Measurements from ENCODE around the gene OR7D2.
"Not testable (repeated sequence)": the region's sequence is repeated elsewhere in the genome, so short reads cannot be mapped to it uniquely, and the experiment has no call there.

OR7D2 gene

DNA sequence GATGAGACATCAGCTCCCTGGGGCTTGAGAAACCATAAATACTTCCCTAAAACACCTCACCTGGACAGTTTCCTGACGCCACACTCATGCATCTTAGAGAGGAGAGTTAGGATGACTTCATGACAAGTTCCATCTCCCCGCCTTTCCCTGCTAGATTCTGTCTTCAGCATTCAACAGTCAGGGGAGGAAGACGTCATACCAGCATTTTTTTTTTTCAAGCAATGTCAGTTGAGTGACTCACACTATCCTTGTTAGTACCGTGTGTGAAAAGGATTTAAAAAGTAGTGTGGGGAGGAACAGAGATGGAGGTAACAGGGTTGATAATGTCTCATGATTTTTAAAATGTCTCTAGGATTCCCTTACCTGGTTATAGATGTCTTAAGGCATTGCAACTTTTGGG, at the start of gene OR7D2:
TSS of gene OR7D2 (plus strand) at position 79 of the 400 bp plus-strand sequence. CDS start 6,803 bp downstream, outside the sequence.
- no peak for DNase-seq (ENCODE audit: low read depth)

DNA sequence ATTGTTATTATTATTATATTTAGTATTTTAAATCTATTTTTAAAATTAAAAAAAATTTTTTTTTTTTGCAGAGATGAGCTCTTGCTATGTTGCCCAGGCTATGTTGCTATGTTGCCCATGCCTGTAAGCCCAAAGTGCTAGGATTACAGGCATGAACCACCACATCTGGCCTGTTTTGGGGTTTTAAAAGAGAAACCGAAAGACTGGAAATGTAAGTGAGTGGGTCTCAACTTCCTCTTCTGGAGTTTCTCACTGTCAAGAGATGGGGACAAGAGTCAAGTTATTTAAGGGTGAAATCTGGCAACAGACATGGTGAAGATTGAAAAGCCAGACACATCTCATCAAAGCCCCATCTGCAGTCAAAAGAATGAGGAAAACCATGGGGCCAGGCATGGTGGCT, 47.8 kb upstream of the OR7D2 start:
- DNase-seq (ENCODE audit: low read depth) = no peak

DNA sequence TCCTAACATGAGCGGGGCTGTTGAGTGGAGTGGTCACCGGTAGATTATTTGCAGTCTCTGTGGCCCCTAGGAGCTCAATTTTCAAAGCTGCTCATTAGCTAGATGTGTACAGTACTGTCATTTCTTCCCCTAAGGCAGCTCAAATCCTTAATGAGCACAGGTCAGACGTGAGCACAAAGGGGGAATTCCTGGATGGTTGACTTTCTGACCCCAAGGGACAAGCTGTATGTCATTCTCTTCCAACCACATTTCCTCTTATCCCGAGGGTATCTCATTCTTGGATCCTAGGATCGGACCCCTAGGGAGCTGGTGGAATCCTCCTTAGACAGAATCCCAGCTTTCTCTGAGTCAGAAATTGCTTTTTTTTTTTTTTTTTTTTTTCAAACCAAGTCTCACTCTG, 46.4 kb upstream of the OR7D2 start:
- no peak for DNase-seq (ENCODE audit: low read depth)

DNA sequence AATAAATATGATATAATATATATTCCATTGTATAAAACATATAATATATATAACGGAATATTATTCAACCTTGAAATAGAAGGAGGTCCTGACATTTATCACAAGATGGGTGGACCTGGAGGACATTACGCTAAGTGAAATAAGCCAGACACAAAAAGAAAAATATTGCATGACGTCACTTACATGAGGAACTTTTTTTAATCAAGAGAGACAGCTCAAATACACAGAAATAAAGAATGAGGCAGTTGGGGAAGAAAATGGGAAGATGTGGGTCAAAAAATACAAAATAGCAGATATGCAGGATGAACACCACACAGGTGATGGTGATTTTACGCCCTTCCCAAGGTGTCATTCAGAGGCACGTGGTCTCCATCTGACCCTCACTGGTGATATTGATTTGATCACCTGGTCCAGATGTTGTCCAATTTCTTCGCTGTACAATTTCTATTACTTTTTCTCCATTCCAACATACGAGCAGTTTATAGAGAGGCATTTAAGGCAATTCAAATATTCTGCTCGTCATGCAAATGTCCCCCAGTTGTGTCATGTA, 39.1 kb upstream of the OR7D2 start:
- no peak for DNase-seq (ENCODE audit: low read depth)

DNA sequence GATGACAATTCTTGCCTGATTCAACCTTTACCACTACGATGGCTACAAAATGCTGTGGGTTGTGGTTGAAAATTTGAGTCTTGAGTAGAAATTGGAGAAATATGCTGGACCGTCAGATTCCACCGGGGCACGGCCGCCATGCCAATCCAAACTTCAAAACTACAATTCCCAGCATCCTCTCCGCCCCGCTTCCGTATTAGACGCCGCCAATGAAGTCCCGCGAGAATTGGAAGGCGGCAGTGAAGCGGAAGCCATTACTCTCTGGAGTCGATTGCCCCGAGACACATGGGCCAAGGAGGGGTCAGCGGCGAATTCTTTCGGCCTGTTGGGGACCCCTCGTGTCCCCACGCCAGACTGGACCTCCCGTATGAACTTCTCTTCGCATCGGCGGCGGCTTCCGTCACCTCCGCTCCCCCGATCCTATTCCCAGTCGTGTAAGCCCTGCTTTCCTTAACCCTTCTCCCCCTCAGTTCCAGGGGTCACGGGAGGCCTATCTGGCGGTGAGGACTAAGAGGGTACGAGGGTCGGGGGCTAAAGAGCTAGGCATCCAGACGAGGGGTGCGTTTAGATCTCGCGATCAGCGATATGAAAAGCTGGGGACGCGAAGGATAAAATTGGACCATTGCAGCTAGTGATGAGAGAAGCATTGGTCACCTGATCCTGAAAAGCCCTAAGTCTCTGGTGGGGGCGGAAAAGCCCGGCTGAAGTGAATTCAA, 38.5 kb upstream of the OR7D2 start, which contains the start of gene ZNF317:
TSS of gene ZNF317 (plus strand) at position 239 of the 716 bp plus-strand sequence. CDS start 15,620 bp downstream, outside the sequence.
- DNase-seq (ENCODE audit: low read depth) = peak; percentile 85

DNA sequence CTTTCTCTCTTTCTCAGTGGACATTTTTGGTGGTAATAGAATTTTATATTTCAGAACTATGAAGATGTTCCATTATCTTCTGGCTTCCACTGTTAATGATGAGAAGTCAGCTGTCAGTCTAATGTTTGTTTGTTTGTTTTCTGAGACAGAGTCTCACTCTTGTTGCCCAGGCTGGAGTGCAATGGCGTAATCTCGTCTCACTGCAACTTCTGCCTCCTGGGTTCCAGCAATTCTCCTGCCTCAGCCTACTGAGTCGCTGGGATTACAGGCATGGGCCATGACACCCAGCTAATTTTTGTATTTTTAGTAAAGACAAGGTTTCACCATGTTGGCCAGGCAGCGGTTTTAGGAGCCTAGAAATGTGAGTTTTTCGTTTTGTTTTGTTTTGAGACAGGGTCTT, 33.9 kb upstream of the OR7D2 start:
- no peak for DNase-seq (ENCODE audit: low read depth)

DNA sequence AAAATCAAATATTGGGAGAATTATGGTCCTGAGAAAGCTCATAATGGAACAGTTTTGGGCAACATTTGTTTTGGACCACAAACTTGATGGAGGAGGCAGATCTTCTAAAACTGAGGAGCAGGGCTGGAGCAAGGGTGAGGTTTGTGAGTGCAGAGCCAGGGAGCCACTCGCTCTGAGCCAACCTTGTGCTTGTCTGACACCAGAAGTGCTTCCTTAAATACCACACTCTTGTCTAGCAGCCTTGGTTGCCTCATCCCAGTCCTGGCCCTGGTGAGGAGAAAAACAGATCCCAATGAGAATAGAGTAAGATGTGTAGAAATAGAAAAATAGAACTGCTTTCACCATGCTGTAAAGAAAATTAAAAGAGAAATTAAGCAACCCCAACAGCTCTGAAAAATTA, 31.9 kb upstream of the OR7D2 start:
- no peak for DNase-seq (ENCODE audit: low read depth)

DNA sequence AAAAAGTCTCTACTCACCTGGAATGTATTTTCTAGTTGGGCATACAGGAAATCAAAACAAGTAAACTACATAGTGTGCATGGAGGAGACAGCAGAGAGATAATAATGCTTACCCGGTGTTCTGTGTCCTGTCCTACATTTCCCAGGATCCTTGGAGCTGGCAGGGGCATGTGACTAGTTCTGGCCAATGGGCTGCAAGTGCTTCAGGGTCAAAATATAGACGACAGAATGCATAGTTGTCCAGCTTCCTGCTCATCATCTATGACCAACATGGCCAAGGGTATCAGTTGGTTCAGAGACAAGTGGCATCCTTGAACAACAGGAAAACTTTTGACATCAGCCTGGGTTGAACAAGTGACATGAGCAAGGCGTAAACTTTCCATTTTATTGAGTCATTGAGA, 30.1 kb upstream of the OR7D2 start:
- DNase-seq (ENCODE audit: low read depth) = no peak

DNA sequence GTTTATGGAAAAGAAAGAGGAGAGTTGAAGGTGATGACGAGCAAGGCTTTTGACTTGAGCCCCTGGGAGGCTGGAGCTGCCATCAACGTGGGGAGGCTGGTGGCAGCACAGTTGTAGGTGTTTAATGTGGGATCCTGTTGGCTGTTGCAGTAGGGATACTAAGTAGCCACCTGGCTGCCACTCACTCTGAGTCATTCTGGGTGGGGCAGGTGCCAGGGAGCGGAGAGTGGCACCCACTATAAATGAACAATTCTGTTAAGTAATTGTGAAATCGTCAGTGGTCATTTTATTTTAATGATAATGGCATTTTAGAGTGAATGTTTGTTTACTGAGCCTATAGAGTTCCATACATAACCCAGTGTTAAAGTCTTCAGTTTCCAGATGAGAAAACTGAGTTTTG, 28.8 kb upstream of the OR7D2 start:
- DNase-seq (ENCODE audit: low read depth) = no peak

DNA sequence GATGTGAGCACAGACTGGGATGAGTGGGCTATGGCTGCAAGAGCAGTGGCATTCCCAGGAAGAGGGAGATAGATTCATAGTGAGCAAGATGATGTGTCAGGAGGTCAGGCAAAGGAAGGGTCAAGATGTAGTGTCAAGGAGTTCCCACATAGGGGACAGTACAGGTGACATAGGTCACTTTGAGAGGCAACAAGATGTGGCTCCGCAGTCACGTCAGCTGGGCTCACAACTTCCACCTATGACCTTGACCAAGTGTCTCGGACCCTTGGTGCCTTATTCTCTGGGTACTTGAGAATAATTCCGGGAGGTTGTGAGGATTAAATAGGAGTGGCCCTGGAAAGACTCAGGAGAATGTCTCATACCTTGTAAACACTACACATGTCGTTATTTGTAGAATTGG, 28.1 kb upstream of the OR7D2 start:
- no peak for DNase-seq (ENCODE audit: low read depth)

DNA sequence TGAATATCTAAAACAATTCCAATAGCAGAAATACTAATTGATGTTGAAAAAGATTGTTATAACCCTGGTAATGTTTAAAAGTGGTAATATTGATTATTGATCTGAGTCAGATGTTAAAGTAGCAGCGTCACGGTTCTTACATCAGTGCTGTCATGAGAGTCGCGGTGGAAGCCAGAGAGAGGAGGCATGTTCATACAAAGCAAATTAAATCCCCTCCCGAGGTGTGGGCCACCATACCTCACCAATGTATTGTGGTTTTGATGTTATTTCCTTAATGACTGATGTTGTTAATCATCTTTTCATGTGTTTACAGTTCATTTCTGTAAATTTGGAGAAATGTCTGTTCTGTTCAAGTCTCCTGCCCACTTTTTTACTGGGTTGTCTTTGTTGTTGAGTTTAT, 27.4 kb upstream of the OR7D2 start:
- DNase-seq (ENCODE audit: low read depth) = no peak

DNA sequence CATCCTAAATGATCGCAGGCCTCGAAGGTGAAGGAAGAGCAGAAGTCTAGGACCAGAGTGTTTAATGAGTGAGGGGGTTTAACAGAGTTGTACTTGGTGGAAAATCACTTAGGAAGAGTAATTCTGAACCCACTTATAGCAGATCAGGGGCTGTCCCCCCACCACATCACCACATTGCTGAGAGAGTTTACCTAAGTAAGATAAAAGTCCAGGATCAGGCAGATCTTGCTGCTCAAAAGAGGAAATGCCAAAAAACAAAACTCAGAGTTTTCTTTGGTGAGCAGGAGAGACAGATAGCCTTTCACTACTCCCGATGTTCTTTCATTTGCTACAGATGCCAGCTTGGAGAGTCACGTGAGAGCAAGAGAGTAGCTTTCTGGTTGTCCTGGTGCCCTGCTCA, 23.2 kb upstream of the OR7D2 start:
- DNase-seq (ENCODE audit: low read depth) = no peak

DNA sequence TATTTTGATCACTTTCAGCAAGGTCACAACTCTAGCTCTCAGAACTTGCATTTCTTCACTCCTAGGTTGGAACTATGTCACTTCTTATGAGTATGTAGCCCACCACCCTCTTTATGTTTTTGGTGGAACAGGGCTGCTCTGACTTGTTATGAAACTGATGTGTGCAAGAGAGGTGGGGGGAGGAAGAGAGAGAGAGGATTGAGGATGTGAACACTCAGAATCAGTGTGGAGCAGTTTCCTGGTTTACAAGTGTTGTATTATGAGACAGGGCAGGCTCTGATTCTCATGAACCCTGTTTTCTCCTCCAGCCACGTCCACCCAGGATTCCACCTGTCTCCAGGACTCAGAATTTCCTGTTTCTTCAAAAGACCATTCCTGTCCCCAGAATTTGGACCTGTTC, 22.5 kb upstream of the OR7D2 start:
- no peak for DNase-seq (ENCODE audit: low read depth)

DNA sequence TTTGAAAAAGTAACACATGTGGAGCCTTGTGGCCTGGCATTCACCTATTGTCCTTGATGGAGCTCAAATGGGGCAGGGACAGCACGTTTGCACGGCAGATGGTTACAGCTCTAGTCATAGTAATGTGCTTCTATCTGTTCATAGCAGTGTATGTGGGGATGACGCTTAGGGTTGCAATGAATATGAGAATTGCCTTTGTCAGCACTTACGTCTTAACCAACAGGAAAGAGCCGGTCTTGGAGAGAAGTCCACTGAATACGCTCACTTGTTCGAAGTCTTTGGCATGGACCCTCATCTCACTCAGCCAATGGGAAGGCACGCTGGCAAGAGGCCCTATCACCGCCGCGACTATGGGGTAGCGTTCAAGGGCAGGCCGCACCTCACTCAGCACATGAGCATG, 18.9 kb upstream of the OR7D2 start:
- DNase-seq (ENCODE audit: low read depth) = no peak

DNA sequence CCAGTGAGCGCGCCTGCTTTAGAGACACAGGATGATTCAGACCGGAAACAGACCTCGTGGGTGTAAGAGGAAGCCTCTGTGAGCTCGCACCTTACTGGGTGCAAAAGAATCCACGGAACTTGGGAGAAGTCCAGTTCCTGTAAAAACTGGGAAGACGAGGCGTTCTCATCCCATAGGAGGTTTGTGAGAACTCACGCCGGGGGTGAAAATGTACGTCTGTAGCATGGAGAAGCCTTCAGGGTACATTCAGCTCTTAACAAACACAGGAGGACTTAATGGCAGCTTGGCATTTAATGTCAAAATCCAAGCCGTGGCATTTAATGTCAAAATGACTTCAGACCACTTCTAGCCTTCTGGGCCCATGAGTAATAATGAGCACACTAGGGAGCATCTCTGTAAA, 17.4 kb upstream of the OR7D2 start:
- no peak for DNase-seq (ENCODE audit: low read depth)

DNA sequence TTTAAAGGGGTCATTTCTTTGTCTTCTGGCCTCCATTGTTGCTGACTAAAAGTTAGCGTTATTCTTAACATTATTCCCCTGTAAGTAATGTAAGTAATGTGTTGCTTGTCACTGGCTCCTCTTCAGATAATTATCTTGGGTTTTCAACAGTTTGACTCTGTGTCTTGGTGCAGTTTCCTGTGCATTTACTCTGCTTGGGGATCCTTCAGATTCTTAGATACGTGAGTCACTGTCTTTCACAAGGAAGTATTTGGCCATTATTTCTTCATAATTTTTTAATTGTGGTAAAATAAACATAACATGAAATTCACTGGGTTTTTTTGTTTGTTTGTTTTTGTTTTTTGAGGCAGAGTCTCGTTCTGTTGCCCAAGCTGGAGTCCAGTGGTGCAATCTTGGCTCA, 13.5 kb upstream of the OR7D2 start:
- no peak for DNase-seq (ENCODE audit: low read depth)

DNA sequence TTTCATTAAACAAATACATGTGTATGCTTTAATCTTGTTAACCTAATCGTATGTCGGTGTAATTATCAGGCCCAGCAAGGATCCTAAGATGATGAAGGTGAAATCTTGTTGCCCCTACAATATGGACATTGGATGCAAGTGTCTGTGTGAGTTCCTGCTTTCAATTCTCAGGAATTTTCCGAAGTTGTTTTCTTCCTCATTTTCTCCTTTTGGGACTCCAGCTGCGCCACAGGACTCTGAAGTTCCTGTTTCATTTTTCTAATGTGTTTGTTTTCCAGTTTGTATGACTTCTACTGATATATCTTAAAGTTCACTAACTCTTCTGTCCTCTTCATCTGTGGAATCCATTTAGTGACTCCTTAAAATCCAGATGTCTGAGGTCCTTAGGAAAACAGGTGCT, 11.9 kb upstream of the OR7D2 start:
- no peak for DNase-seq (ENCODE audit: low read depth)

DNA sequence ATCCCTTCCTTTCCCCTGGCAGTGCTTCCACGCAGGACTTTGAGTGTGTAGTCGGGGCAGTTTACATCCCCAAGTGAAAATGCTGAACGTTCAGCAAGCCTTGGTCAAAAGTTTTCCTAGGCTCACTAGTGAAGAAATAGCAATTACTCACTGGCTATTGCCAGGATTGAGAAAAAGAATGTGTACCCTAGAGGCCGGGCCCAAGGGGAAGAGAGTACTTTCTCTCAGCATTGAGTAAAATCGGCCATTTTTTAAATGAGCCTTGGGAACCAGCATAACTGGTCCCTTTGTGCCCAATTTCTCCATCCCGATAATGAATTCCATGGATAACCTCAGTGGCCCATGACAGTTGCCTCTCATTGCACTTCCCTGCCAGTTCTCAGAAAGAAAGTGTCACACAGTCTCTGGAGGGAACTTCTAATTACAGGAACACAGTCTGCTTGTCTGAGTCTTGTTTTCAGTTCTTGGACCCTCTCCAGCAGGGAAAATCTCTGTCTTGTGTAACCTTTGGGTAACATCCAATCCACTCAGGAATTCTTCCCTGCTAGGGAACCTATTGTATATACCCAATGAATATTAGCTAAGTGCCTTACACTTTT, 7.3 kb upstream of the OR7D2 start:
- DNase-seq (ENCODE audit: low read depth) = no peak

DNA sequence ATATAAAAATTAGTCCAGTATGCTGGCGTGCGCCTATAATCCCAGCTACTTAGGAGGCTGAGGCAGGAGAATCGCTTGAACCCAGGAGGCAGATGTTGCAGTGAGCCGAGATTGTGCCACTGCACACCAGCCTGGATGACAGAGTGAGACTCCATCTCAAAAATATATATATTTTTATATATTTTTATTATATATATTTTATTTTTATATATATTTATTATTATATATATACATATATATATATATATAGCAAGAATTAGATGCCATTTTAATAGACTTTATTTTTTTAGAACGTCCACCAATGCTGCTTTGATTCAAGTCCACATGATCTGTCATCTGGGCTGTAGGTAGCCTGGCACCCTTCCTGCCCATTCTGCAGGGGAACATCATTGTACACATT, 3.5 kb upstream of the OR7D2 start:
- no peak for DNase-seq (ENCODE audit: low read depth)

DNA sequence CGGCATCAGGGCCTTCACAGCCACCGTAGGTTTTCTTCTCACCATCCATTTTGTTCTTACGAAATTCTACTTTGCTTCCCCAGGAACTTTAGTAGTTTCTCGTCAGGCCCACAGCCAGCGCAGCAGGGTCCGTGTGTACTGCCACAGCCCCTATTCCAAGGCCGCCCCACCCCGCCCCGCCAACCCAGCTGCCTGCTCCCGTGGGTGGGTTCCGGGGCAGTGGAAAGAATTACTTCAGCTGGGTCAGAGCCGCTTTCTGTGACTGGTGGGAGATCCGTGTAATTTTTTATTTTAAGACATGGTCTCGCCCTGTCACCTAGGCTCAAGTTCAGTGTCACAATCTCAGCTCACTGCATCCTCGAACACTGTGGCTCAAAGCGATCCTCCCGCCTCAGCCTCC, 4.2 kb downstream of the OR7D2 start:
- no peak for DNase-seq (ENCODE audit: low read depth)

DNA sequence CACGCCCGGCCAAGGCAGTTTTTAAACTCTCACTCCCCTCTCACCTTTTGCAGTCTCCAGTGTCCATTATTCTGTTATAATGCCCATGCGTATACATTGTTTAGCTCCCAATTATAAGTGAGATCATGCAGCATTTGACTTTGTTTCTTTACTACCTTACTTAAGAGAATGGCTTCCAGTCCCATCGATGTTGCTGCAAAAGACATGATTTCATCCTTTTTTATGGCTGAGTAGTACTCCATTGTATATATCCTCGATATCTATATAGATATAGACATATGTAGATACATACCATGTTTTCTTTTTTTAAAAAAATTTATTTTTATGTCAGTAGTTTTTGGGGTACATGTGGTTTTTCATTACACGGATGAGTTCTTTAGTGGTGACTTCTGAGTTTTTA, 8.4 kb downstream of the OR7D2 start:
- no peak for DNase-seq (ENCODE audit: low read depth)

DNA sequence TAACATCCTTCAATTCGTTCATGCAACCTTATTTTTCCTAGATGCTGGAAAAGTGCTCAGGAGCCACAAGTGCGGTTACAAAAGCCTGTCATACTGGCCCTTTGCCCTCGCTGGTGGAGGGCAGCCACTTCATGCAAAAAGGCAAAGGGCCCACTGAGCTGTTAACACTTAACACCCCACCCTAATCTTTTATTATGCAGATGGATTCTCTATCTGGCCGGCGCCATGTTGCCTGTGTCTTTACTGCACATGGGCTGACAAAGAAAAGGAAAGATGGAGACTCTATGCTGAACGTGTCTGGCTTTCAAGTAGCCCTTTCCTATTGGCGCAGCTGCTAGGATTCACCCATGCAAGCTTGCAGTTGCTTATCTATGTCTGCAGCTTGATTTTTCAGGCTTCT, 10.8 kb downstream of the OR7D2 start:
- no peak for DNase-seq (ENCODE audit: low read depth)

DNA sequence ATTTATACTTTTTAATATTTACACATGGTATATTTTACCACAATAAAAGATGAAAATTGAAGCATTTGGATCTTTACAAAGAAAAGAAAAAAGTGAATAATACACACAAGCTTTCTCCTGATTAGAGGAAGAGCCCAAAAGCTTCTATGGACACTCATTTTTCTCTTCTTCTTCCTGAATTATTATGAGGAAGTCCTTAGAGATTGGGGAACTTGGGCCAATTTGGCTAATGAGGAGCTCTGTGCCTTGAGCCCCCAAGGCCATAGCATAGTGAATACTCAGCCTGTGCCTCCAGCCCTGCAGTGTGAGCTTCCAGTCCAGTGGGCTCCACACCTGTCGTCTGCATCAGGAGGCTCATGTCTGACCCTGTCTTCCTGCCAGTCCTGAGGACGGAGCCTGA, 19.3 kb downstream of the OR7D2 start:
- not testable (repeated sequence) for DNase-seq (ENCODE audit: low read depth)

Data from GM04504 (cell line).